Left renal pelvis (tissue), 4 donors: Measurements from ENCODE around the gene HSD3B7. TPM values are rescaled to one million over a fixed set of nuclear protein-coding genes. Genes with fewer than 3 reads are reported as not detected.
A peak's percentile ranks its signal among the peaks of the same experiment; 100 is the strongest.

Experiments
- DNase-seq, 4 donors: peaks; one replicate each; pipeline ENCODE4 v3.0.0-alpha.2; 2013; ENCODE audit warnings: low read depth in 4 of 4, low spot score in 3 of 4
- polyA plus RNA-seq, 4 donors: library from polyadenylated mRNA; unstranded; fragments of 120-200 nt; gene quantifications; one replicate each; pipeline ENCODE4 v1.2.1, GENCODE V29; 2013; ENCODE audit not compliant: insufficient read length in 4 of 4

The HSD3B7 gene
- polyA plus RNA-seq, 4 donors = 6.7 to 11.8 (median 8.9) TPM

DNA sequence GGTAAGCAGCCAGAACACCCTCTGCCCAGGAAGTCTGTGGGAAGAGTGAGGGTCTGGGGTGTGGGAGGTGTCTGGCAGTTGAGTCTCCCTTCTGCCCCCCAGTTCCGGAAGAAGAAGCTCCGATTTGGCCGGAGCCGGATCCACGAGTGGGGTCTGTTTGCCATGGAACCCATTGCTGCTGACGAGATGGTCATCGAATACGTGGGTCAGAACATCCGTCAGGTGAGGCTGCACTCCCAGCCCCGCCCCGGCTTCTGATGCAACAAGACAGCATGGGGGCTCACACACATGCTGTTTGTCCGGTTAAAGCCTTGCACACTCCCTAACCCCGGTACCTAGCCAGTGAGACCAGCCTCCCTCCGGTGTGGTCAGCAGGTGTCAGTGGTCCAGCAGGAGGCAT lies 4.0 kb upstream of the HSD3B7 start:
- DNase-seq = no peak

GRCh38 chr16:30982548-30983288 lies 2.3 kb upstream of the HSD3B7 start:
- DNase-seq = no peak

DNA sequence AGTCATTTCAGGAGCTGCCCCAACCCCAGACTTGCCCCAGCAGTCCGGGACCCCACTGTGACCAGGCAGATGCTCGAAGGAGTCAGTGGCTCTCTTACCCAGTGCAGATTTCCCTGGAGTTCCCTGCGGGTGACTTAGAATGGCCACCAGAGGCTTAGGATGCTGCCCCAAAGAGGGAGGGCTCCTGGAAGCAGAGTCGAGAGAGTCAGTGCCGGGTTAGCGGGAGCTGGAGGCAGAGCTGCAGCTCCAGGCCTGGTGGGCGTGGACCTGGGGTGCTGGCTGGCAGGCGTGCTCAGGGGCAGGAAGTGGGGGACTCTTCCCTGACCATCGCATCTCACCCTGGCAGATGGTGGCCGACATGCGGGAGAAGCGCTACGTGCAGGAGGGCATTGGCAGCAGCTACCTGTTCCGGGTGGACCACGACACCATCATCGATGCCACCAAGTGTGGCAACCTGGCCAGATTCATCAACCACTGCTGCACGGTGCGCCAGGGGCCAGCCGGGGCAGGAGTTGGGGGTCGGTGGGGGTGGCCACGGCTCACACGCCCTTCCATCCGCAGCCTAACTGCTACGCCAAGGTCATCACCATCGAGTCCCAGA lies 1.6 kb upstream of the HSD3B7 start:
- no peak for DNase-seq

DNA sequence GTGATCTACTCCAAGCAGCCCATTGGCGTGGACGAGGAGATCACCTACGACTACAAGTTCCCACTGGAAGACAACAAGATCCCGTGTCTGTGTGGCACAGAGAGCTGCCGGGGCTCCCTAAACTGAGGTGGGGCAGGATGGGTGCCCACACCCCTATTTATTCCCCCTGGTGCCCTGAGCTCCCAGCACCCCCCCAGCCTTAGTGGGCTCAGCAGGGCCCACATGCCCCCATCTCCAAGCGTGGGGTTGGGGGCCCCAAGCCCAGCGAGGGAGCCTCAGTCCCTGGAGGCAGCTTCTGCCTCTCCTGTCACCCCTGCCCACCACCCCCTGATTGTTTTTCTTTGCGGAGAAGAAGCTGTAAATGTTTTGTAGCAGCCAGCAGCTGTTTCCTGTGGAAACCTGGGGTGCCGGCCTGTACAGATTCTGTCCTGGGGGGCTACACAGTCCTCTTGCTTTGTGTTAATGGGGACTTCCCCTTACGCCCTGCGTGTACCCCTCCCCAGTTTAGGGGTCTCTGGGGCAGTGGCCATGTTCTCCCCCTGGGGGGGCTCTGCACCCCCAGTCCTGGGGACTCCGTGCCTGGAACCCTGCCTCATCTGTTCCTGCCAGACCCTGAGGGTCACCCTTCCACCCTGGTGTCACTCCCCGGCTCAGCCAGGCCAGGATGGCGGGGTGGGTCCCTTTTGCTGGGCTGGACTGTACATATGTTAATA lies 953 bp upstream of the HSD3B7 start:
- no peak for DNase-seq

DNA sequence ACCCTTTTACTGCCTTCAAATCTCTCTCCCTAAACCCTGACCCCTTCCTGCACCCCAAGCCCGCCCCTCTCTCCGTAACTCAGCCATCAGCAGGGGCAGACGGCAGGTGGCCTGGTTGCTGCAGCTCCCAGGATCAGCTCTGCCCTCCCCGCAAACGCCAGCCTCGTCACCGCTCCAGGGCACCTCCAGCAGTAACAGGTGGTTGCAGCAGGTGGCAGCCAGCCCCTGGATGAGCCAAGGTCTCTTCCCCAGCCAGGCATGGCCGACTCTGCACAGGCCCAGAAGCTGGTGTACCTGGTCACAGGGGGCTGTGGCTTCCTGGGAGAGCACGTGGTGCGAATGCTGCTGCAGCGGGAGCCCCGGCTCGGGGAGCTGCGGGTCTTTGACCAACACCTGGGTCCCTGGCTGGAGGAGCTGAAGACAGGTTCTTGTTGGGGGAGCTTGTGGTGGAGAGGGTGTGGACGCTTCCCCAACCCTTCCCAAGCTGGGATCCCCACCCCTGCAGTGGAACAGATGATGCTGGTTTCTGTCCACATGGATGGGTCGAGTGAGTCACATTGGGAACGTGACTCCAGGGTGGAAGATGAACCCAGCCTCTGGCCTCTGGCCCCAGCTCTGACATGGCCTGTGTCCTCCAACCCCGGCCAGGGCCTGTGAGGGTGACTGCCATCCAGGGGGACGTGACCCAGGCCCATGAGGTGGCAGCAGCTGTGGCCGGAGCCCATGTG lies 558 bp downstream of the HSD3B7 start:
- peak in 1 of 4 donors; percentile 34 for DNase-seq

GRCh38 chr16:30986129-30986991 lies 1.4 kb downstream of the HSD3B7 start:
- DNase-seq = no peak

- no peak for DNase-seq
These were observed 2.7 kb downstream of the HSD3B7 start for GRCh38 chr16:30987581-30988190.

DNA sequence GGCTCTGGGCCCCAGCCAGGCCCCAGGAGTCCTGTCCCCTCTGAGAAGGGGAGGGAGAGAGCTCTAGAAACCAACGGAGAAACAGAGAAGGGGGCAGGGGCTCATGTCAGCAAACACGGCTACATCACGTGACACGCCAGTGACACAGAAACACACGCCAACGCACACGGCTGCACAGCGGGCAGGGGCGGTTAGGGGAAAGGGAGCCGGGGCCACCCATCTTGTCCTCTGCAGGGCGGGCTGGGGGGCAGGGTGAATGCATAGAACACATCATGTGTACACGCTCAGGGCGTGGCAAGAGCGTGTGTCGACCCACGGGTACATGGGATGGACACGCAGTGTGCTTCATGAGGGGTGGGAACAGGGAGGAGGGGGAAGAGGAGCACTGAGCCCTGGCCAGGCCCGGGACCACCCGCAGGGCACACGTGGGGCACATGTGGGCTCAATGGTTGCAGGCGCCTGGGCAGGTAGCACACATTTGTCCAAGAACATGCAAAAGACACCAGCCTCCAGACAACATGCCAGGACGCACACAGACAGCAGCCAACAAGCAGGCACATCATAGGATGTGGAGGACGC lies 4.6 kb downstream of the HSD3B7 start:
- no peak for DNase-seq

DNA sequence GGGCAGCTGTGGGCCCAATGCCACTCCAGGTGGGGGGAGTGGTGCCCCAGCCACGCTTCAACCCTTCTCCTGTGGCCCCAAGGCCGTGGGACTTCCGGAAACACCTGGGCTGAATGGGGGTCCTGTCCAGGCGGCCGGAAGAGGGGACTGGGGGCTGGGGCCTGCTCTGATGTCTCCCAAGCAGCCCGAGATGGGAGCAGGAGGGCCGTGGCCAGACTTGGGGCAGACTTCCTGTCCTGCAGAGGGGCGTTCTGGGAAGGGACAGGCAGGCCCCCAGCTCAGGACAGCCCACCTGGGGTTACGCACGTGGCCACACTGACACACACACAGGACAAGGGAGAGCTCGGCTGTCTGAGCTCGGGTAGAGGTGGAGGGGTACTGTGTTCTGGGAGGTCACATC lies 5.1 kb downstream of the HSD3B7 start:
- no peak for DNase-seq

GRCh38 chr16:30991052-30991451 lies 6.0 kb downstream of the HSD3B7 start:
- DNase-seq = no peak

- DNase-seq = no peak
These were observed 7.3 kb downstream of the HSD3B7 start for GRCh38 chr16:30992276-30992780.

GRCh38 chr16:30992931-30993816 lies 8.2 kb downstream of the HSD3B7 start:
- DNase-seq = no peak

DNA sequence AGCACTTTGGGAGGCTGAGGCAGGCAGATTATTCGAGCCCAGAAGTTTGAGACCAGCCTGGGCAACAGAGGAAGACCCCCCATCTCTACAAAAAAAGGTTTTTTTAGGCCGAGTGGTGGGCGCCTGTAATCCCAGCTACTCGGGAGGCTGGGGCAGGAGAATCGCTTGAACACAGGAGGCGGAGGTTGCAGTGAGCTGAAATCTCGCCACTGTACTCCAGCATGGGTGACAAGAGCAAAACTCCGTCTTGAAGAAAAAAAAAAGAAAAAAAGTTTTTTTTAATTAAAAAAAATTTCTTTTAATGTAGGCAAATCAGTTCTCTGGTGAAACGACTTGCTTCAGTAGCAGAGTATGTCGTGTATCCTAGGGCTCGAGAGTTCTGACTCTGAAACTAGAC lies 10.9 kb downstream of the HSD3B7 start:
- no peak for DNase-seq

GRCh38 chr16:30996324-30996984 lies 11.4 kb downstream of the HSD3B7 start:
- DNase-seq = no peak

DNA sequence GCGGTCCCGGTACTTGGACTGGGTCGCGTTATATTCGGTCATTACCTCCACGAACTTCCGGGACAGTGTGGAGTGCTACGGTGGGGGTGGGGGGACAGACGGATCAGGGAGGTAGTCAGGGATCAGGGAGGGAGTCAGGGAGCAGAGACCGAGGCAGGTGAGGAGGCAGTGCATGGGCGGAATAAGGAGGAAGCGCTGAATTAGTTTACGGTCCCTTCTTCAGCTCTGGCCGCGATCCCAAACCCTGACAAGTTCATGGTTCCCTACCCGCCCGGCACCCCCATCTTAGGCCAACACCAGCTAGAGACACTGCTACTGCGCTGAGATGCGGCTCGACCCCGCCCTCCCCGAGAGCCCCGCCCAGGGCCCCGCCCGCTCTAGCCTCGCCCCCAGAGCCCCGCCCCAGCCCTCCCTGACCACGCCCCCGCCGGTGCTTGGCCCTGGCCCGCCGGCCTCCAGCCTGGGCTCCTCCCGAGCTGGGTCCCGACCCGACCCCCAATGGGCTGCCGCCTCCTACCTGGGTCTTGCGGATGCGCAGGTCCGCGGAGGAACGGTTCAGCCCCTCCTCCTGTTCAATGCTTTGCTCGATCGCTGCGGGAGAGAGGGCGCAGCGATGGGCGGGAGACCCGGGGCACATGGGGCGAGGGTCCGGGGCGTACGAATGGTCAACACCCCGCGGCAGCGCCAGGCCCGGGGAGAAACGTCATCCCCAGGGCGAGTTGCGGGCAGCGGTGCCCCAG lies 12.1 kb downstream of the HSD3B7 start:
- DNase-seq = no peak

DNA sequence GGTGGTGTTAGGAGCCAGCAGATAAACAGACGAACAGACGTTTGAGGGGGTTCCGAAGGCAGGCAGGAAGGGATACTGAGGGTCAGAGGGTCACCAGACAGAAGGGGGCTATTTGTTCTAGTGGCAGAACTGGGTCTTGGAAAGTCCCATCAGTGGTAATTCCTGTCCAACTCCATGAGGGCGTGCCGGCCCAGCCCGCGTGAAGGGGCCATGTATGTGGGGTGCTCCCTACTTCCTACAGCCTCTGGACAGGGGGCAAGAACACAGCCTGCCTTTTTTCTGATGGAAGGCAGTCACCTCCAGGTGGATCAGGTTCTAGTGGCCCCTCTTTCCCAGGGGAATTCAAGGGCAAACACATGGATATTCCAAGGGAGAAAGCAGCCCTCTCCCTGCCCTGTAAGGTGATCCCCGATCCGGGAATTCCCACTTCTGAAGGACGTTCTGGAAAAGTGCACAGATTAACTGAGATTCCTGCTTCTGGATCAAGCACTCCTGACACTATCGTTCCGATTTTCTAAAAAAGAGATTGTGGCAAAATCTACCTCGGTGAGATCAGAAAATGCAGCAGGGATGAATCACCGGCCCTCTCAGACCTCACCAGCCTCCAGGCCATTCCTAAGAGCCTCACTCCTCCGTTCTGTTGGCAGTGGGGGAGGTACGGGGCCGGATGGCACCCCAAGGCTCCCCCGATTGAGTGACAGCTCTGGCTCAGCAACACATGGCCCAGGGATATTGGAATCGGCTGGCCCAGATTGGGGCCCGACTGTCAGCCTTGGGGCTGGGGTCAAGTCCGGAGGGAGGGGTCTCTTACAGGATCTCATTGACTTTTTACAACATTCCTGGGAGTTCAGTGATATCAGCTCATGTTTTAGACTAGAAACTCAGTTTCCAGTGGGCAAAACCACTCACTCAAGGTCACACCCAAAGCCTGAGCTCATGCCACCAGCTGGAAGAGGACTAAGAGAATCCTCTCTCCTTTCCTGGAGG lies 13.0 kb downstream of the HSD3B7 start:
- no peak for DNase-seq
